BE2C (cell line): Measurements from ENCODE around the gene MALRD1.

ENCODE experiments used
- DNase-seq: peaks from one replicate; pipeline ENCODE4 v3.0.0-alpha.2; 2020
- H3K27me3 ChIP-seq: fragments of 250-450 bp; sonication (Bioruptor Pico); 2 replicates; pipeline ENCODE4 v1.5.1; 2020; ENCODE audit warnings: mild to moderate bottlenecking
- H3K36me3 ChIP-seq: fragments of 250-450 bp; sonication (Bioruptor Pico); 2 replicates; pipeline ENCODE4 v1.5.1; 2020; ENCODE audit warnings: mild to moderate bottlenecking
- H3K4me1 ChIP-seq: fragments of 250-450 bp; sonication (Bioruptor Pico); 2 replicates; pipeline ENCODE4 v1.5.1; 2020
- H3K4me3 ChIP-seq: 2 replicates; pipeline ENCODE4 v1.5.1; 2011; ENCODE audit warnings: low read depth, low read length
- H3K9me3 ChIP-seq: fragments of 250-450 bp; sonication (Bioruptor Pico); 2 replicates; pipeline ENCODE4 v1.5.1; 2020
- TF ChIP-seq, protein P1 (sequence below): IDR thresholded peaks from 2 replicates; pipeline ENCODE4 v1.5.1; 2012; ENCODE audit warnings: mild to moderate bottlenecking, low read depth, low read length

The MALRD1 gene

GRCh38 chr10:19616966-19617365, 568.4 kb downstream of the MALRD1 start:
- H3K4me1 ChIP-seq, result no peaks in the 10 kb centered on the region
- H3K27me3 ChIP-seq, result no peaks in the 10 kb centered on the region
- TF ChIP-seq, protein P1, sequence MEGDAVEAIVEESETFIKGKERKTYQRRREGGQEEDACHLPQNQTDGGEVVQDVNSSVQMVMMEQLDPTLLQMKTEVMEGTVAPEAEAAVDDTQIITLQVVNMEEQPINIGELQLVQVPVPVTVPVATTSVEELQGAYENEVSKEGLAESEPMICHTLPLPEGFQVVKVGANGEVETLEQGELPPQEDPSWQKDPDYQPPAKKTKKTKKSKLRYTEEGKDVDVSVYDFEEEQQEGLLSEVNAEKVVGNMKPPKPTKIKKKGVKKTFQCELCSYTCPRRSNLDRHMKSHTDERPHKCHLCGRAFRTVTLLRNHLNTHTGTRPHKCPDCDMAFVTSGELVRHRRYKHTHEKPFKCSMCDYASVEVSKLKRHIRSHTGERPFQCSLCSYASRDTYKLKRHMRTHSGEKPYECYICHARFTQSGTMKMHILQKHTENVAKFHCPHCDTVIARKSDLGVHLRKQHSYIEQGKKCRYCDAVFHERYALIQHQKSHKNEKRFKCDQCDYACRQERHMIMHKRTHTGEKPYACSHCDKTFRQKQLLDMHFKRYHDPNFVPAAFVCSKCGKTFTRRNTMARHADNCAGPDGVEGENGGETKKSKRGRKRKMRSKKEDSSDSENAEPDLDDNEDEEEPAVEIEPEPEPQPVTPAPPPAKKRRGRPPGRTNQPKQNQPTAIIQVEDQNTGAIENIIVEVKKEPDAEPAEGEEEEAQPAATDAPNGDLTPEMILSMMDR, result no peak
- no peaks in the 10 kb centered on the region for H3K9me3 ChIP-seq
- no peak overlapping the region for H3K4me3 ChIP-seq
- no peaks in the 10 kb centered on the region for H3K36me3 ChIP-seq
- no peak for DNase-seq

DNA sequence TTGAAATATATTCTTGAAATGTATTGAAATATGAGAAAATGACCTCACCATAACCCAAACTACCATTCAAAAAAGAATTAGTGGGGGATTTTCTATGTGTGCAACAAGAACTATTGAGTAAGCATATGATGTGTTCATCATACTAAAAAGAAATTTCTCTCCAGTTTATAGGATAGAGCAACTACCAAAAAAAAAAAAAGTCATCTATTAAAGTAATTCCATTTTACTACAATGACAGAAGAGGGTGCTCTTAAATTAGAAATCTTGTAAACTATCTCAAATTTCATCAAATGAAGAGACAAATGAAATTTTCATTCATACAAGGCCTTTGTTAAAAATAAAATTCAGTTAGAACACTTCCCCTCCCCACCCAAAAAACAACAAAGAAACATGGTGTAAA, 572.2 kb downstream of the MALRD1 start:
- Histone ChIP-seq H3K4me3 (no peak overlapping the region), H3K36me3 (no peaks in the 10 kb centered on the region), H3K9me3 (no peaks in the 10 kb centered on the region), H3K27me3 (no peaks in the 10 kb centered on the region), H3K4me1 (no peaks in the 10 kb centered on the region)
- TF ChIP-seq, protein P1, result no peak
- no peak for DNase-seq

DNA sequence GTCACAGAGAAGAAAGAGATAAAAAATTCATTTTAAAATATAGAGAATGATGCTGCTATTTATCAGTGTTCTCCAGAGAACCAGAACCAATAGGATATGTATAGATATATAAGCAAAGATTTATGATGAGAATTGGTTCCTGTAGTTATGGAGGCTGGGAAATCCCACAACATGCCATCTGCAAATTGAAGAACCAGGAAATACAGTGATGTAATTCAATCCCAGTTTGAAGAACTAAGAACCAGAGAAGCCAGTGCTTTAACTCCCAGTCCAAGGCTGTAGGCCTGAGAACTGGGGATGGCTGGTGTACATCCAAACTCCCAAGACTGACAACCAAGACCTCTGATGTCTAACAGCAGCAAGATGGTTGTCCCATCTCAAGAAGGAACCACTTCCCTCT, 574.7 kb downstream of the MALRD1 start:
- Histone ChIP-seq H3K36me3 (no peaks in the 10 kb centered on the region), H3K4me1 (no peaks in the 10 kb centered on the region), H3K4me3 (no peak overlapping the region), H3K9me3 (no peaks in the 10 kb centered on the region), H3K27me3 (no peaks in the 10 kb centered on the region)
- TF ChIP-seq, protein P1, result no peak
- no peak for DNase-seq

DNA sequence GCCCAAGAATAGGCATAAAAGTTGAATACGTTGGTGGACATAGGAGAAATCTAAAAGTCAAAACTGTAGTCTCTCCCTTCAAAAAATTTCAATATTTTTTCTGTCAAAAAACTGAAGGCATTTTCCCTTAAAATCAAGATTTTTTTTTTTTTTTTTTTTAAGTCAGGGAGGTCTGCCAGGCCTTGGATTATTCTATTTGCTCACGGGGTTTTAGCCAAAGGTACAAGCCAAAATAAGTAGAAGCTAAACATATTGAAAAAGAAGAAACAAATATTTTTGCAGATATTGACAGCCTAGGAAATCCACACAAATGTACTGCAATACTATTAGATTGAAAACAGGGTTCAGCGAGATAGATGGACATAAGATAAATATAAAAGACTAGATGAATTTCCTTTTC, 577.6 kb downstream of the MALRD1 start:
- Histone ChIP-seq H3K27me3 (no peaks in the 10 kb centered on the region), H3K36me3 (no peaks in the 10 kb centered on the region), H3K4me1 (no peaks in the 10 kb centered on the region), H3K4me3 (no peak overlapping the region), H3K9me3 (no peaks in the 10 kb centered on the region)
- TF ChIP-seq, protein P1, result no peak
- no peak for DNase-seq

DNA sequence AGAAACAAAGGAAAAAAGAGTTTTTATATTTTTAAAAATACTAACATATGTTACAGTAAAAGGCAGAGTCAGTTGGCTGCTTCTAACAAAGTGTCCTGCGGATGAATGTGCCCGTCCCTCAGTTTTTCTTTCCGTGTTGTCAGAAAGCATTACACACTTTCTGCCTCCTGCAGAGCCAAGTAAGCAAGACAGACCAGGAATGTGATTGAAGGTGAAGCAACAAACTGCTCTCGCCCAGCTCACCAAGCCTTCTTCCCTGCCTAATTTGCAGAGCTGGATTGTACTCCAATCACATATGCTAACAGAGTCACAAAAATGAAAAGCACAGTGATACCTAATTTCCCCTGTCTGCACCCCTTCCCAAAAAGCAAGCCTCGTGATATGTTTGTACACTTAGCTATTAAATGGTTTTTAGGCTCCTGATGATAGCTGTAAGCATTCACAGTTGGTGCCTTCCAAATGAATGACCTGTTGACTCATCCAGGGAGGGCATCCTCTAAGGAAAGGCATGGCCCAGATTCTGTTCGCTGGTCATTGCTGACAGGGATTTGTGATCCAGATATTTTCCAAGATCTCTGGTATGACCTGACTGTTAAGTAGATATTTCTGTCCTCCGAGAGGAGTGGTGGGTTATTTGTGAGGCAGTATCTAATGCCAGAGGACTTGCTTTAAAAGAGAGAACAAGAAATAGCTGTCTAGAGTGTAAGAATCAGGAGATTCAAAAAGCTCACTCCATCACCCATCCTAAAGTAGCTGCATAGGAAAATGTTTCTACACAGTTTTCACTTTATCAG, 580.4 kb downstream of the MALRD1 start:
- Histone ChIP-seq H3K36me3 (no peaks in the 10 kb centered on the region), H3K4me3 (no peak overlapping the region), H3K27me3 (no peaks in the 10 kb centered on the region), H3K4me1 (no peaks in the 10 kb centered on the region), H3K9me3 (no peaks in the 10 kb centered on the region)
- TF ChIP-seq, protein P1, result no peak
- no peak for DNase-seq

- no peak for DNase-seq
- H3K4me3 ChIP-seq, result no peak overlapping the region
- no peaks in the 10 kb centered on the region for H3K9me3 ChIP-seq
- TF ChIP-seq, protein P1, result no peak
- no peaks in the 10 kb centered on the region for H3K4me1 ChIP-seq
- no peaks in the 10 kb centered on the region for H3K36me3 ChIP-seq
- no peaks in the 10 kb centered on the region for H3K27me3 ChIP-seq
These were observed 581.0 kb downstream of the MALRD1 start for GRCh38 chr10:19629567-19629966.
